ENCODE results near the gene LSM3.

GRCh38 chr3:14216257-14217048 lies 37.8 kb downstream of the LSM3 start:
- TF ChIP-seq, protein P1, sequence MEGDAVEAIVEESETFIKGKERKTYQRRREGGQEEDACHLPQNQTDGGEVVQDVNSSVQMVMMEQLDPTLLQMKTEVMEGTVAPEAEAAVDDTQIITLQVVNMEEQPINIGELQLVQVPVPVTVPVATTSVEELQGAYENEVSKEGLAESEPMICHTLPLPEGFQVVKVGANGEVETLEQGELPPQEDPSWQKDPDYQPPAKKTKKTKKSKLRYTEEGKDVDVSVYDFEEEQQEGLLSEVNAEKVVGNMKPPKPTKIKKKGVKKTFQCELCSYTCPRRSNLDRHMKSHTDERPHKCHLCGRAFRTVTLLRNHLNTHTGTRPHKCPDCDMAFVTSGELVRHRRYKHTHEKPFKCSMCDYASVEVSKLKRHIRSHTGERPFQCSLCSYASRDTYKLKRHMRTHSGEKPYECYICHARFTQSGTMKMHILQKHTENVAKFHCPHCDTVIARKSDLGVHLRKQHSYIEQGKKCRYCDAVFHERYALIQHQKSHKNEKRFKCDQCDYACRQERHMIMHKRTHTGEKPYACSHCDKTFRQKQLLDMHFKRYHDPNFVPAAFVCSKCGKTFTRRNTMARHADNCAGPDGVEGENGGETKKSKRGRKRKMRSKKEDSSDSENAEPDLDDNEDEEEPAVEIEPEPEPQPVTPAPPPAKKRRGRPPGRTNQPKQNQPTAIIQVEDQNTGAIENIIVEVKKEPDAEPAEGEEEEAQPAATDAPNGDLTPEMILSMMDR (IDR thresholded peaks at IDR 0.05) = peak in 1 of 4 experiments; percentile 52
- TF ChIP-seq POLR2A (IDR thresholded peaks at IDR 0.05) = no peak
- TF ChIP-seq POLR2AphosphoS5 (IDR thresholded peaks at IDR 0.05) = no peak

Data from gastroesophageal sphincter (tissue), 3 donors.